Measurements from ENCODE around the gene RFTN1. TPM values are rescaled to one million over a fixed set of nuclear protein-coding genes. Genes with fewer than 3 reads are reported as not detected.

The RFTN1 gene
- total and polyA plus RNA-seq, 4 donors: 4.4 to 20.4 (median 11.9) TPM

DNA sequence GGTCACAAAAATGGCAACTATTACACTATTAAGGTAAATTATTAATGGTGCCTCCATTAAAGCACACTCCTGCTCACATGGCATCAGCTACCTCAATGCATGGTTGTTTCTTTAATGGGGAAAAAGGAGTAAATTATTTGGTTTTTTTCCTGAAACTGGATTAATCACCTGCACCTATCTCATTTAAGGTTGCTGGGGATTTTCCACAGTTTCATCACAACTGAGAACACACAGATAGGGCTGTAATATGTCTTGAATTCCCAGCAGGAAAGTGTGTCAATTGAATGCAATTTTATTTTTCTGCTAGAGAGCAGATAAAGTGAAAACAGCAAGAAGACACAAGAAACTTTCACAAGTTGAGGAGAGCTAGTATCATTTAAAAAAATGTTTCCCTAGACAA, 36.4 kb downstream of the RFTN1 start:
- no peak overlapping the region for H3K4me3 ChIP-seq (ENCODE audit: low read depth in 1 of 3, low read length in 3 of 3)
- peaks cover 0 to 4% (median 1%) of the 10 kb centered on the region in 4 donors for H3K36me3 ChIP-seq (ENCODE audit: control insufficient read depth in 4 of 4, insufficient read depth in 3 of 4, low read depth in 1 of 4, low read length in 3 of 4)
- H3K4me1 ChIP-seq (ENCODE audit: control insufficient read depth in 4 of 4, insufficient read depth in 4 of 4, low read length in 3 of 4): peaks cover 0 to 6% (median 3%) of the 10 kb centered on the region in 4 donors
- H3K27ac ChIP-seq (ENCODE audit: low read depth in 1 of 2, low read length in 2 of 2): no peak overlapping the region
- H3K9me3 ChIP-seq (ENCODE audit: control insufficient read depth in 4 of 4, low read length in 3 of 4): no peaks in the 10 kb centered on the region
- H3K27me3 ChIP-seq (ENCODE audit: control insufficient read depth in 4 of 4, insufficient read depth in 4 of 4, low read length in 3 of 4): no peaks in the 10 kb centered on the region
- no peak overlapping the region for H3K9ac ChIP-seq (ENCODE audit: low read depth in 1 of 2, low read length in 2 of 2)
- TF ChIP-seq GABPA (IDR thresholded peaks at IDR 0.05 in 1 of 2, conservative IDR thresholded peaks at IDR 0.05 in 1 of 2) (no peak), TAF1 (conservative IDR thresholded peaks at IDR 0.05) (no peak), RAD21 (IDR thresholded peaks at IDR 0.05) (no peak), JUND (IDR thresholded peaks at IDR 0.05) (no peak), EGR1 (IDR thresholded peaks at IDR 0.05; ENCODE audit: low read depth in 2 of 2) (no peak)
- TF ChIP-seq, protein P1, sequence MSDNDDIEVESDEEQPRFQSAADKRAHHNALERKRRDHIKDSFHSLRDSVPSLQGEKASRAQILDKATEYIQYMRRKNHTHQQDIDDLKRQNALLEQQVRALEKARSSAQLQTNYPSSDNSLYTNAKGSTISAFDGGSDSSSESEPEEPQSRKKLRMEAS (IDR thresholded peaks at IDR 0.05): no peak
- TF ChIP-seq, protein P2, sequence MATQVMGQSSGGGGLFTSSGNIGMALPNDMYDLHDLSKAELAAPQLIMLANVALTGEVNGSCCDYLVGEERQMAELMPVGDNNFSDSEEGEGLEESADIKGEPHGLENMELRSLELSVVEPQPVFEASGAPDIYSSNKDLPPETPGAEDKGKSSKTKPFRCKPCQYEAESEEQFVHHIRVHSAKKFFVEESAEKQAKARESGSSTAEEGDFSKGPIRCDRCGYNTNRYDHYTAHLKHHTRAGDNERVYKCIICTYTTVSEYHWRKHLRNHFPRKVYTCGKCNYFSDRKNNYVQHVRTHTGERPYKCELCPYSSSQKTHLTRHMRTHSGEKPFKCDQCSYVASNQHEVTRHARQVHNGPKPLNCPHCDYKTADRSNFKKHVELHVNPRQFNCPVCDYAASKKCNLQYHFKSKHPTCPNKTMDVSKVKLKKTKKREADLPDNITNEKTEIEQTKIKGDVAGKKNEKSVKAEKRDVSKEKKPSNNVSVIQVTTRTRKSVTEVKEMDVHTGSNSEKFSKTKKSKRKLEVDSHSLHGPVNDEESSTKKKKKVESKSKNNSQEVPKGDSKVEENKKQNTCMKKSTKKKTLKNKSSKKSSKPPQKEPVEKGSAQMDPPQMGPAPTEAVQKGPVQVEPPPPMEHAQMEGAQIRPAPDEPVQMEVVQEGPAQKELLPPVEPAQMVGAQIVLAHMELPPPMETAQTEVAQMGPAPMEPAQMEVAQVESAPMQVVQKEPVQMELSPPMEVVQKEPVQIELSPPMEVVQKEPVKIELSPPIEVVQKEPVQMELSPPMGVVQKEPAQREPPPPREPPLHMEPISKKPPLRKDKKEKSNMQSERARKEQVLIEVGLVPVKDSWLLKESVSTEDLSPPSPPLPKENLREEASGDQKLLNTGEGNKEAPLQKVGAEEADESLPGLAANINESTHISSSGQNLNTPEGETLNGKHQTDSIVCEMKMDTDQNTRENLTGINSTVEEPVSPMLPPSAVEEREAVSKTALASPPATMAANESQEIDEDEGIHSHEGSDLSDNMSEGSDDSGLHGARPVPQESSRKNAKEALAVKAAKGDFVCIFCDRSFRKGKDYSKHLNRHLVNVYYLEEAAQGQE (IDR thresholded peaks at IDR 0.05): no peak
- TF ChIP-seq, protein P3, sequence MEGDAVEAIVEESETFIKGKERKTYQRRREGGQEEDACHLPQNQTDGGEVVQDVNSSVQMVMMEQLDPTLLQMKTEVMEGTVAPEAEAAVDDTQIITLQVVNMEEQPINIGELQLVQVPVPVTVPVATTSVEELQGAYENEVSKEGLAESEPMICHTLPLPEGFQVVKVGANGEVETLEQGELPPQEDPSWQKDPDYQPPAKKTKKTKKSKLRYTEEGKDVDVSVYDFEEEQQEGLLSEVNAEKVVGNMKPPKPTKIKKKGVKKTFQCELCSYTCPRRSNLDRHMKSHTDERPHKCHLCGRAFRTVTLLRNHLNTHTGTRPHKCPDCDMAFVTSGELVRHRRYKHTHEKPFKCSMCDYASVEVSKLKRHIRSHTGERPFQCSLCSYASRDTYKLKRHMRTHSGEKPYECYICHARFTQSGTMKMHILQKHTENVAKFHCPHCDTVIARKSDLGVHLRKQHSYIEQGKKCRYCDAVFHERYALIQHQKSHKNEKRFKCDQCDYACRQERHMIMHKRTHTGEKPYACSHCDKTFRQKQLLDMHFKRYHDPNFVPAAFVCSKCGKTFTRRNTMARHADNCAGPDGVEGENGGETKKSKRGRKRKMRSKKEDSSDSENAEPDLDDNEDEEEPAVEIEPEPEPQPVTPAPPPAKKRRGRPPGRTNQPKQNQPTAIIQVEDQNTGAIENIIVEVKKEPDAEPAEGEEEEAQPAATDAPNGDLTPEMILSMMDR (IDR thresholded peaks at IDR 0.05; ENCODE audit: low read depth, low read length, missing input control): no peak
- DNase-seq (ENCODE audit: low spot score): no peak

DNA sequence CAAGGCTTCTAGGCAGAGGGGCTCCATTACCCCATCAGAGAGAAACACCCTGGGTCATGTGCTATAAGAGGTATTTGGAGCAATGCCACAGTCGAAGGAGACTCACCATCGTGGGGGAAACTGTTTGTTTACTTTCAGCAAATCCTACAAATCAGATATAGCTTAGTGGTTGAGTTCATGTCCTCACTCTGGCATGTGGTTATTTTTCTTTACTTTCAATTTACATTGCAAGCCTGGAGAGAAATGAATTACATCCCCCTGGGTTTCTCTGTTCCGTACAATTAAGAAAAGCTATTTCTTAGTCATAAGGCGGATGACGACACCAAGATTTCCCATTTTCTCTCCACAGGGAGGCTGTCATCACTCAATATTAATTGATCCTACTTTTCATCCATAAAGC, 36.9 kb downstream of the RFTN1 start:
- Histone ChIP-seq H3K4me3 (ENCODE audit: low read depth in 1 of 3, low read length in 3 of 3) (no peak overlapping the region), H3K9me3 (ENCODE audit: control insufficient read depth in 4 of 4, low read length in 3 of 4) (no peaks in the 10 kb centered on the region), H3K27ac (ENCODE audit: low read depth in 1 of 2, low read length in 2 of 2) (no peak overlapping the region), H3K36me3 (ENCODE audit: control insufficient read depth in 4 of 4, insufficient read depth in 3 of 4, low read depth in 1 of 4, low read length in 3 of 4) (peaks cover 0 to 4% (median 1%) of the 10 kb centered on the region in 4 donors), H3K4me1 (ENCODE audit: control insufficient read depth in 4 of 4, insufficient read depth in 4 of 4, low read length in 3 of 4) (peaks cover 0 to 6% (median under 1%) of the 10 kb centered on the region in 4 donors), H3K9ac (ENCODE audit: low read depth in 1 of 2, low read length in 2 of 2) (no peak overlapping the region), H3K27me3 (ENCODE audit: control insufficient read depth in 4 of 4, insufficient read depth in 4 of 4, low read length in 3 of 4) (no peaks in the 10 kb centered on the region)
- DNase-seq (ENCODE audit: low spot score): no peak
- WGBS: 58% methylated on average over 5 of the region's 5 CpGs
- TF ChIP-seq, protein P2 (IDR thresholded peaks at IDR 0.05): no peak
- no peak for TF ChIP-seq HNF4G (IDR thresholded peaks at IDR 0.05)
- no peak for TF ChIP-seq JUND (IDR thresholded peaks at IDR 0.05)
- no peak for TF ChIP-seq RAD21 (IDR thresholded peaks at IDR 0.05)
- TF ChIP-seq, protein P1 (IDR thresholded peaks at IDR 0.05): no peak
- no peak for TF ChIP-seq FOXA2 (IDR thresholded peaks at IDR 0.05)
- no peak for TF ChIP-seq GABPA (IDR thresholded peaks at IDR 0.05 in 1 of 2, conservative IDR thresholded peaks at IDR 0.05 in 1 of 2)
- no peak for TF ChIP-seq EGR1 (IDR thresholded peaks at IDR 0.05; ENCODE audit: low read depth in 2 of 2)
- TF ChIP-seq RXRA (IDR thresholded peaks at IDR 0.05): no peak
- TF ChIP-seq, protein P4, sequence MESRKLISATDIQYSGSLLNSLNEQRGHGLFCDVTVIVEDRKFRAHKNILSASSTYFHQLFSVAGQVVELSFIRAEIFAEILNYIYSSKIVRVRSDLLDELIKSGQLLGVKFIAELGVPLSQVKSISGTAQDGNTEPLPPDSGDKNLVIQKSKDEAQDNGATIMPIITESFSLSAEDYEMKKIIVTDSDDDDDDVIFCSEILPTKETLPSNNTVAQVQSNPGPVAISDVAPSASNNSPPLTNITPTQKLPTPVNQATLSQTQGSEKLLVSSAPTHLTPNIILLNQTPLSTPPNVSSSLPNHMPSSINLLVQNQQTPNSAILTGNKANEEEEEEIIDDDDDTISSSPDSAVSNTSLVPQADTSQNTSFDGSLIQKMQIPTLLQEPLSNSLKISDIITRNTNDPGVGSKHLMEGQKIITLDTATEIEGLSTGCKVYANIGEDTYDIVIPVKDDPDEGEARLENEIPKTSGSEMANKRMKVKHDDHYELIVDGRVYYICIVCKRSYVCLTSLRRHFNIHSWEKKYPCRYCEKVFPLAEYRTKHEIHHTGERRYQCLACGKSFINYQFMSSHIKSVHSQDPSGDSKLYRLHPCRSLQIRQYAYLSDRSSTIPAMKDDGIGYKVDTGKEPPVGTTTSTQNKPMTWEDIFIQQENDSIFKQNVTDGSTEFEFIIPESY (IDR thresholded peaks at IDR 0.05): no peak
- no peak for TF ChIP-seq FOXA1 (IDR thresholded peaks at IDR 0.05)
- no peak for TF ChIP-seq HNF4A (conservative IDR thresholded peaks at IDR 0.05)
- TF ChIP-seq, protein P3 (IDR thresholded peaks at IDR 0.05; ENCODE audit: low read depth, low read length, missing input control): no peak
- no peak for TF ChIP-seq YY1 (IDR thresholded peaks at IDR 0.05)
- no peak for TF ChIP-seq TAF1 (conservative IDR thresholded peaks at IDR 0.05)
- TF ChIP-seq NR2F2 (IDR thresholded peaks at IDR 0.05): no peak
- TF ChIP-seq SP1 (IDR thresholded peaks at IDR 0.05): no peak

Data from liver (tissue), 9 donors.